ENCODE results near the gene FAM216B.

Gene FAM216B

DNA sequence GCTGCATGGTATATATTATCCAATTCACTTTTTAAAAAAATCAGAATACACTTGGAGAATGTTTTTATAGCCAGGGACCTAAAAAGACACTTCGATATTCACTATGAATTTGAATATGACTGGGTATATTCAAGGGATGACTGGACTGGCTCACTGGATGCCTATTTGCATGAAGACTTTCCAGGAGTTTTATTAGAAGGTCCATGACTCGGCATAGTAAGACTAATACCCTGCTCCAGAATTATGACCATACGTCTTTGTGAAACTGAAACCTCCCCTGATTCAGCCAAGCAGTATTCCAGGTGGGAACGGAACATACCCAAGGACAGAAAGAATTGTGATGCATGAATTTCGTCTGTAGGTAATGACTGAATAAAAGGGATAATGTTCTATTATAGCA, 3.9 kb upstream of the FAM216B start:
- DNase-seq (ENCODE audit: low spot score) = no peak
- TF ChIP-seq, protein P1, sequence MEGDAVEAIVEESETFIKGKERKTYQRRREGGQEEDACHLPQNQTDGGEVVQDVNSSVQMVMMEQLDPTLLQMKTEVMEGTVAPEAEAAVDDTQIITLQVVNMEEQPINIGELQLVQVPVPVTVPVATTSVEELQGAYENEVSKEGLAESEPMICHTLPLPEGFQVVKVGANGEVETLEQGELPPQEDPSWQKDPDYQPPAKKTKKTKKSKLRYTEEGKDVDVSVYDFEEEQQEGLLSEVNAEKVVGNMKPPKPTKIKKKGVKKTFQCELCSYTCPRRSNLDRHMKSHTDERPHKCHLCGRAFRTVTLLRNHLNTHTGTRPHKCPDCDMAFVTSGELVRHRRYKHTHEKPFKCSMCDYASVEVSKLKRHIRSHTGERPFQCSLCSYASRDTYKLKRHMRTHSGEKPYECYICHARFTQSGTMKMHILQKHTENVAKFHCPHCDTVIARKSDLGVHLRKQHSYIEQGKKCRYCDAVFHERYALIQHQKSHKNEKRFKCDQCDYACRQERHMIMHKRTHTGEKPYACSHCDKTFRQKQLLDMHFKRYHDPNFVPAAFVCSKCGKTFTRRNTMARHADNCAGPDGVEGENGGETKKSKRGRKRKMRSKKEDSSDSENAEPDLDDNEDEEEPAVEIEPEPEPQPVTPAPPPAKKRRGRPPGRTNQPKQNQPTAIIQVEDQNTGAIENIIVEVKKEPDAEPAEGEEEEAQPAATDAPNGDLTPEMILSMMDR (IDR thresholded peaks at IDR 0.05; ENCODE audit: extremely low read depth, missing control alignments) = no peak

DNA sequence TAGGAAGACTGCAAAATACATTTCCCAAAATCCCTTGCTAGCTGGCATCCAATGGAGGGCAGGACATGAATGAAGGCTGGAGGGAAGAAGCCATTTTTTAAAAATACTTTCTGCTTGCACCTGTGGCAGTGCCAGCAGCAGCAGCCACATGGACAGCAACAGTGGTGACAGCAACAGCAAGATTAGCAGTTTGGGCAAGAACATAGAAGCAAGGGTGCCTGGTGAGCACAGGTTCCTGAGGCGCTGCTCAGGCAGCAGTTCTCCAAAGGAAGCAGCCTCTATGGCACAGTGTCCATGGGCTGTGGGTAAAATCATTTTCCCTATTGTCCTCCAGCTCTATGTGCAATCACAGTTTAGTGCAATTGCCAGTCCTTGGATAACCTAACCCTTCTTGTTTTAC, 1.3 kb upstream of the FAM216B start:
- TF ChIP-seq, protein P1 (IDR thresholded peaks at IDR 0.05; ENCODE audit: extremely low read depth, missing control alignments) = no peak
- DNase-seq (ENCODE audit: low spot score) = no peak

DNA sequence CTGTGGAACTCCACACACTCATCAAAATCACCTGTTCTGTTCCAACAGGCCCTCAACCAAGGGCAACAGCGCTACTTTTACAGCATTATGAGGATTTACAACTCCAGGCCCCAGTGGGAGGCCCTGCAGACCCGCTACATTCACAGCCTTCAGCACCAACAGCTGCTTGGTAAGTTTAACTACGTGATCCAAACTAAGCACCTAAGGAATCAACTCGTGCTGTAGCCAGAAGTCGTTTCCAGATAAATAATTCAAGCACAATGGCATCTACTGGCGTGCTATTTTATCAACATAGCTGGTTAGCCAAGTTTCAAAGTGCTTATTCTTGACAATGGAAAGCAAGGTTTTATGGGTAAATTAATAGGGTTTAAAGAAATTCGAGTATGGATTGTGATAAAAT, 5.3 kb downstream of the FAM216B start:
- DNase-seq (ENCODE audit: low spot score) = no peak
- TF ChIP-seq, protein P1 (IDR thresholded peaks at IDR 0.05; ENCODE audit: extremely low read depth, missing control alignments) = no peak

DNA sequence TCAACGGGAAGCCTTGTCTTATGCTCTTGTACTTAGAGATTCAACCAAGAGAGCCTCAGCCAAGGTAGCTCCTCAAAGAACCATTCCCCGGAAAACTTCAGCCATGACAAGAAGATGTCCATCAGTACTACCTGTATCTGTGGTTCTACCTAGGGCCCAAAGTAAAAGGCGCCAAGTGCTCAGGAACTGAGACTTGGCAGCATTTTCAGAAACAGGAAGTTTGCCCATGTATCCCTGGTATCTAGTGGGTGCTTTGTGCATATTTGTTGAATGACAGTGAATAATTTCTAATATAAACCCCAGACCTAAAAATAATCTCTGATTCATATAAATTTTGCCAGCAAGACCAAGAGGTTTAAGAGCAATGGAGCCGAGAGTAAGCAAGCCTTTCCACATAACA, 7.2 kb downstream of the FAM216B start:
- no peak for DNase-seq (ENCODE audit: low spot score)
- TF ChIP-seq, protein P1 (IDR thresholded peaks at IDR 0.05; ENCODE audit: extremely low read depth, missing control alignments) = no peak

DNA sequence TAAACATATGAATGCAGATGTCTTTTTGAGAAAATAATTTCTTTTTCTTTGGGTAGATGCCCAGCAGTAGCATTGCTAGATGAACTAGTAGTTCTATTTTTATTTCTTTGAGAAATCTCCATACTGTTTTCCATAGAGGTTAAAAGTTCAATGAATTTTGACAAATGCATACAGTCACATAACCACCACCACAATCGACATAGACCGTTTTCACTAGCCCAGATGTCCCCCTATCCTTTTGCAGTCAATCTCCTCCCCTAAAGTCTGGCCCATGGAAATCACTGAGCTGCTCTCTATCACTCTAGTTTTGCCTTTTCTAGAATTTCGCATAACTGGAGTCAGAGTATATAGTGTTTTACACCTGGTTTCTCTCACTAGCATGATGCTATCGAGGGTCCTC, 10.8 kb downstream of the FAM216B start:
- TF ChIP-seq, protein P1 (IDR thresholded peaks at IDR 0.05; ENCODE audit: extremely low read depth, missing control alignments) = no peak
- no peak for DNase-seq (ENCODE audit: low spot score)

DNA sequence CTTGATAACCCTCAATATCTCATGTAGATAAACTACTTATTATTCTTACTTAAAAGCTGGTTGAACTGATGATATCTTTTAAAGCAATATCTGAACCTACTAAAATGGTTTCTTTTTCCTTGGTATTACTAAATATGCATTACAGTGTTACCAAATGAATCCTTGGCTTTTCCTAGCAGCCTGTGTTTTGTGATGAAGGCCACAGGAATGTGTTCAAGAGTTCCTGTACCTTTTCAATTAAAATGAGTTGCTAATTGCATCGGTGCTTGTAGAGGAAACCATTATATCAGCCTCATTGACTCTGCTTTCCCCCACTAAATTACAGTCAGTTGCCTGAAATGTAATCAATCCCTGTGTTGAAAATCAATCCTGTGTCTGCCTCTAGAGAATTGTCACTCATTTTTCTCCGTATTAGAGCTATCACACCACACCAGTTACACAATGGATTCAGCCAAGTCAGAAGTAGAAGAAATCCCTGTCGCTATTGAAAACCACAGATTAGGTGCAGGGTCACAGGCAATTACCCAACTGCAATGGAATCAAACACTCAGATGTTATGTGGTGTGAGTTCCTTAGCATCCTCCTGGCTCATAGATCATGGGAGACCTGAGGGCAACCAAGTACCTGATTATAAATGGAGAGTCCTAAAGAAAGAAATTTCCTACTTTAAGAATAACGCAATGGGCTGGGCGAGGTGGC, 13.3 kb downstream of the FAM216B start:
- DNase-seq (ENCODE audit: low spot score) = no peak
- TF ChIP-seq, protein P1 (IDR thresholded peaks at IDR 0.05; ENCODE audit: extremely low read depth, missing control alignments) = no peak

DNA sequence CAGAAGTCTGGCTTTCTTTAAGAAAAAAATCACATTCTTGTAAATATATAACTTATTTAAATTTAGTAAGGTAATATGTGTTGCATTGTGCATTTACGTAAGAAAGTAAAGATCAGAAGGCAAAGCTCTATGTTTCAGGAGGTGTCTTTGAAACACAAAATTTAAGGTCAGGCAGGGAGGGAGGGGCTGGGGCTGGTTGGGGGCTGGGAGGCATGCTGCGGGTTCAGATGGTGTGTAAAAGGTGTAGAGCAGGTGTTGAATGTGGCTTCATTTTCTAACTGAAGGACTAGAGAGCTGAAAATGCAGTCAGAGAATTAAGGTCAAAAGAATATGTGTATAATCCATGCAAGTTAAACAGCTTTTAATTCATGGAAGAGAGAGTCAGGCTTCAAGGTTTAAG, 14.3 kb downstream of the FAM216B start:
- no peak for DNase-seq (ENCODE audit: low spot score)
- TF ChIP-seq, protein P1 (IDR thresholded peaks at IDR 0.05; ENCODE audit: extremely low read depth, missing control alignments) = no peak

Data from GM20000 (cell line).